Measurements from ENCODE around the gene ZFAND5.

ZFAND5 gene

GRCh38 chr9:72315089-72315509, 49.9 kb downstream of the ZFAND5 start:
- no peak overlapping the region for H3K4me2 ChIP-seq
- no peak overlapping the region for H3K9ac ChIP-seq
- H3K79me2 ChIP-seq (ENCODE audit: insufficient read depth, low read depth): no peaks in the 10 kb centered on the region
- H4K20me1 ChIP-seq (ENCODE audit: insufficient read depth): no peaks in the 10 kb centered on the region
- no peak overlapping the region for H2AFZ ChIP-seq (ENCODE audit: low read depth)
- TF ChIP-seq CTCF (conservative IDR thresholded peaks at IDR 0.05; ENCODE audit: low read depth, low read length): no peak
- no peaks in the 10 kb centered on the region for H3K36me3 ChIP-seq (ENCODE audit: insufficient read depth)
- H3K4me1 ChIP-seq (ENCODE audit: low read depth, poor library complexity, severe bottlenecking): no peaks in the 10 kb centered on the region
- no peaks in the 10 kb centered on the region for H3K27me3 ChIP-seq (ENCODE audit: insufficient read depth, low read depth)
- no peak overlapping the region for H3K27ac ChIP-seq
- no peak overlapping the region for H3K4me3 ChIP-seq (IDR thresholded peaks at IDR 0.05; ENCODE audit: insufficient read depth, low read depth, low read length)

- Histone ChIP-seq H3K4me3 (IDR thresholded peaks at IDR 0.05; ENCODE audit: insufficient read depth, low read depth, low read length) (no peak overlapping the region), H3K9ac (no peak overlapping the region), H3K36me3 (ENCODE audit: insufficient read depth) (no peaks in the 10 kb centered on the region), H3K4me2 (no peak overlapping the region), H3K27me3 (ENCODE audit: insufficient read depth, low read depth) (no peaks in the 10 kb centered on the region), H3K79me2 (ENCODE audit: insufficient read depth, low read depth) (no peaks in the 10 kb centered on the region), H4K20me1 (ENCODE audit: insufficient read depth) (no peaks in the 10 kb centered on the region), H3K4me1 (ENCODE audit: low read depth, poor library complexity, severe bottlenecking) (no peaks in the 10 kb centered on the region), H3K27ac (no peak overlapping the region), H2AFZ (ENCODE audit: low read depth) (no peak overlapping the region)
- no peak for TF ChIP-seq CTCF (conservative IDR thresholded peaks at IDR 0.05; ENCODE audit: low read depth, low read length)
Observed at GRCh38 chr9:72313507-72313906, 51.5 kb downstream of the ZFAND5 start.

- Histone ChIP-seq H3K4me3 (IDR thresholded peaks at IDR 0.05; ENCODE audit: insufficient read depth, low read depth, low read length) (no peak overlapping the region), H2AFZ (ENCODE audit: low read depth) (no peak overlapping the region), H3K79me2 (ENCODE audit: insufficient read depth, low read depth) (no peaks in the 10 kb centered on the region), H4K20me1 (ENCODE audit: insufficient read depth) (no peaks in the 10 kb centered on the region), H3K4me1 (ENCODE audit: low read depth, poor library complexity, severe bottlenecking) (no peaks in the 10 kb centered on the region), H3K36me3 (ENCODE audit: insufficient read depth) (no peaks in the 10 kb centered on the region), H3K9ac (no peak overlapping the region), H3K4me2 (no peak overlapping the region), H3K27me3 (ENCODE audit: insufficient read depth, low read depth) (no peaks in the 10 kb centered on the region), H3K27ac (no peak overlapping the region)
- TF ChIP-seq CTCF (conservative IDR thresholded peaks at IDR 0.05; ENCODE audit: low read depth, low read length): no peak
Observed at GRCh38 chr9:72312386-72312987, 52.5 kb downstream of the ZFAND5 start.

GRCh38 chr9:72309364-72310133, 55.5 kb downstream of the ZFAND5 start:
- Histone ChIP-seq H3K79me2 (ENCODE audit: insufficient read depth, low read depth) (no peaks in the 10 kb centered on the region), H3K4me2 (no peak overlapping the region), H3K27ac (no peak overlapping the region), H3K4me3 (IDR thresholded peaks at IDR 0.05; ENCODE audit: insufficient read depth, low read depth, low read length) (no peak overlapping the region), H2AFZ (ENCODE audit: low read depth) (no peak overlapping the region), H3K9ac (no peak overlapping the region), H3K4me1 (ENCODE audit: low read depth, poor library complexity, severe bottlenecking) (no peaks in the 10 kb centered on the region), H3K27me3 (ENCODE audit: insufficient read depth, low read depth) (no peaks in the 10 kb centered on the region), H4K20me1 (ENCODE audit: insufficient read depth) (no peaks in the 10 kb centered on the region), H3K36me3 (ENCODE audit: insufficient read depth) (no peaks in the 10 kb centered on the region)
- TF ChIP-seq CTCF (conservative IDR thresholded peaks at IDR 0.05; ENCODE audit: low read depth, low read length): no peak

All from KMS-11 (cell line).